ENCODE results near the gene GUSB.

Gene GUSB

GRCh38 chr7:65931685-65932084 lies 50.3 kb downstream of the GUSB start:
- in situ Hi-C loops (cut with MboI; ENCODE audit: low sequenced_read_pairs): no loop called here

DNA sequence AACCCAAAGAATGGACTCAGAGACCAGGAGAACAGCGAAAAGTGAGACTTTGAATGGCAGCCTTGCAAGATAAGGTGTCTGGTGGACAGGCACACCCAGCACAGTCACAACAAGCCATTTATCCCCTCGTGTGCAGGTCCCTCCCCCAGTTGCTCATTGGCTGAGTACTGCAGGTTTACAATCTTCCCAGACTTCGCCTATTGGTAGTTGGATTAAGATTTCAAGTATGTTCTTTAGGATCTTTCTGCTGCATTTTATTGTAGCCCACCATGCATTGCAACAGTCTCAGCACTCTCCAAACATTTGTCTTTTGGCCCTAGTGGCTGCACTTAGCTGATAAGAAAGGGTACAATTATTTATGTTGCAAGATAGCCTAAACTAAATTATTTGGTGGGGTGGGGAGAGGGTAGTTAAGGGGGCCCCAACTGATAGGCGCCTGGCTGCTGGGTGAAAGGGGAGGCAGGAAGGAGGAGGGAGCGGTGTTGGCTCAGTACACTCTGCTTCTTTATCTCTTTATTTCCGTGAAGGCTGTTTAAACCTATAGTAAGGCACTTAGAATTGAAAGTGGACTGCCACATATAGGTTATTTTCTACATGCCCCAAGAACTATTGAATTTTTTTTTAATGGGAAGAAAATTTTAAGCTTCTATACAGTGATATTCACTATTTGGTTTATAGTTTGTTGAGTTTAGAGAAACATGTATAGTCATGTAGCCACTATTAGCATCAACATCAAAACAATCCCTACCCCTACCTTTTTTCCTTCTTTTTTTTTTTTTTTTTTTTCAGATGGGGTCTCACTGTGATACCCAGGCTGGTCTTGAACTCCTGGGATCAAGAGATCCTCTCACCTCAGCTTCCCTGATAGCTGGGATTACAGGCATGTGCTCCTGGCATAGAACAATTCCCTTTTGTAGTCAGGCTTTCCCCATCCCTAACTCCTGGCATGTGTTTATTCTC lies 54.2 kb downstream of the GUSB start:
- in situ Hi-C loops (cut with MboI; ENCODE audit: low sequenced_read_pairs): no loop called here

- in situ Hi-C loops (cut with MboI; ENCODE audit: low sequenced_read_pairs): no loop called here
Observed at GRCh38 chr7:65926588-65926987, 55.4 kb downstream of the GUSB start.

- in situ Hi-C loops (cut with MboI; ENCODE audit: low sequenced_read_pairs): no loop called here
Observed at GRCh38 chr7:65925040-65925439, 57.0 kb downstream of the GUSB start.

GRCh38 chr7:65924193-65924592 lies 57.8 kb downstream of the GUSB start:
- in situ Hi-C loops (cut with MboI; ENCODE audit: low sequenced_read_pairs): no loop called here

DNA sequence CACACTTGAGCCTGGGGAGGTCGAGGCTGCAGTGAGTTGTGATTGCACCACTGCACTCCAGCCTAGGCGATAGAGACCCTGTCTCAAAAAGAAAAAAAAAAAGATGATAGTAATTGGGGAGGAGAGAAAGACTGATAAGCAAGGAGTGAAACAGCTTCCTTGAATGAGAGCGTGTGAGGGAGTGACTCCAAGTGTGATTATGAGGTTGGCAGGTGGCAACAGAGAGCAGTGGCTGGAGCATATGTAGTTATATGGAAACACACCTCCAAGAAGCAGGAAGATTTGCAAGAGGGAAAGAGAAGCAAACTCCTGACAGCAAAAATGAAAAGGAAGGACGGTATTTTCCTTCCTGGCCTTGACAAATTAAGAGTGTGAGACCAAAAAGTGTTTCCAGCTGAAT lies 58.7 kb downstream of the GUSB start:
- in situ Hi-C loops (cut with MboI; ENCODE audit: low sequenced_read_pairs): no loop called here

DNA sequence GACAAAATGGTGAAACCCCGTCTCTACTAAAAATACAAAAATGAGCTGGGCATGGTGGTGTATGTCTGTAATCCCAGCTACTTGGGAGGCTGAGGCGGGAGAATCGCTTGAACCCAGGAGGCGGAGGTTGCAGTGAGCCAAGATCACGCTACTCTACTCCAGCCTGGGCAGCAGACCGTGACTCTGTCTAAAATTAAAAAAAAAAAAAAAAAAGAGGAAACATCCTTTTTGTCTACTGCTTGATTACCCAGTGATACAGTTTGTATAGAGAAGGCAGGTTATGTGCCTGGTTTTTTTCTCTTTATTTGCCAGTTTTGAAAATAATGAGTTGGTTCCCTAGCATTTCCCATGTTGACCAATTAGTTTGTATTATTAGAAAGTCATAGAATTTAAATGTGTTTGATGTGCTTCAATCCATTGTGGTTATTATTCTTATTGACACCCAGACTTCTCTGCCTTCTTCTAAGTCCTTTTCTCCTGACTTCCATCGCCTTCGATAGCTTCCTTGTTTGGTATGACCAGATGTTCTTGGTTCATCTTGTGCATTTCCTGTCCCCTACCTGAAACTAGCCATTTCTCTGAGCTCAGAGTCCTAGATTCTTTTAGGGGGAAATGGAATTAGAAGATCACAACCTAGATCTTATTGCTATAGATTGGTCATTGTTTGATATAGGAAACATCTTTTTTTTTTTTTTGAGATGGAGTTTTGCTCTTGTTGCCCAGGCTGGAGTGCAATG lies 65.9 kb downstream of the GUSB start:
- in situ Hi-C loops (cut with MboI; ENCODE audit: low sequenced_read_pairs): no loop called here

DNA sequence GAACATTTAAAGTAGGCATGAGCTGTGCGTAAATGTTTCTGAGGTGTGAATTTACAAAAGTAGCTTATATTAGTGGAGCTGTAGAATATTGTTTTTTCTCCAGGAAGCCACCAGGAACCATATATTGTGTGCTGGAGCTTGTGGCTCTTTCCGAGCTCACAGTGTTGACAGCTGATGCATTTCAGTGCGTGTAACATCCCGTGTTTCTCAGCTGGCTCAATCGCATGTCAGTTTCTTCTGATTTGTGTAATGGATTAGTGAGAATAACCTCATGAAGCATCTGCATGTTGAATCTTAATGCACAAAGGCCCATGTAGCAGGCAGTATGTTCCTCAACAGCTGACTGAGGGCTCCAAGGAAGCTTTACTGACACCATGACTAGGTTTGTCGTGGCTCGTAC lies 69.8 kb downstream of the GUSB start:
- in situ Hi-C loops (cut with MboI; ENCODE audit: low sequenced_read_pairs): no loop called here

Measured in hTERT RPE-1 (cell line).